Breast epithelium (tissue), 3 donors: Measurements from ENCODE around the gene ANO3.

Source experiments
- CTCF ChIP-seq, 3 donors: fragments of 450-650 bp; IDR thresholded peaks; one replicate each; pipeline ENCODE4 v1.5.1; 2016 to 2017; ENCODE audit warnings: antibody characterized with exemption in 3 of 3, mild to moderate bottlenecking in 3 of 3, moderate library complexity in 3 of 3
- POLR2AphosphoS5 ChIP-seq, 3 donors: sonication (generic); formaldehyde crosslinking; IDR thresholded peaks; one replicate each; pipeline ENCODE4 v1.6.1; 2017; ENCODE audit warnings: antibody characterized with exemption in 3 of 3

DNA sequence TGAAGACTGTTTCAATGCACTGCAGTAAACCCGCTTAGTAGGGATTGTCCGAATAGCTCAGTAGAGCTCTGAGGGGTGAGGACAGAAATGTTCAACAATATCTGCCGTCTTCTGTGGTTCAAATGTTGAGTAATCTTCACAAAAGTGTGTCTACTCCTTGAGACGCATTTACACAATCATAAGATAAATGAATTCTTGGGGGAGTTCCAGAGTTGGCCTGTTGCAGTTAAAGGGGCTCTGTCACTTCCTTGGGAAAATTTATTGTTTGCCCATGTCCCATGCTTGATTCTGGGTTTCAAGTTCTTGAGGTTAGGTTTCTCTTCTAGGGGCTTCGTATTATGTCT, 614 bp downstream of the ANO3 start:
- TF ChIP-seq CTCF (IDR thresholded peaks at IDR 0.05) (no peak), POLR2AphosphoS5 (IDR thresholded peaks at IDR 0.05) (no peak)
